Kidney epithelial cell (primary cell): ENCODE results near the gene ABL1. TPM values are rescaled to one million over a fixed set of nuclear protein-coding genes. Genes with fewer than 3 reads are reported as not detected.

ENCODE experiments used
- DNase-seq: peaks from one replicate; pipeline ENCODE4 v3.0.0-alpha.2; 2010; ENCODE audit warnings: low read depth
- H3K27me3 ChIP-seq: 2 replicates; pipeline ENCODE4 v1.6.0; 2011; ENCODE audit warnings: low read length; ENCODE audit not compliant: control insufficient read depth, insufficient read depth
- H3K36me3 ChIP-seq: 2 replicates; pipeline ENCODE4 v1.5.1; 2011; ENCODE audit warnings: low read length; ENCODE audit not compliant: control insufficient read depth, insufficient read depth
- H3K4me3 ChIP-seq: 2 replicates; pipeline ENCODE4 v1.5.1; 2011; ENCODE audit warnings: low read depth, mild to moderate bottlenecking, control low read depth, low read length
- CTCF ChIP-seq: IDR thresholded peaks from 2 replicates; pipeline ENCODE4 v1.5.1; 2011; ENCODE audit warnings: mild to moderate bottlenecking, moderate library complexity, low read length, control low read depth, inconsistent platforms; ENCODE audit not compliant: insufficient read depth, poor library complexity, severe bottlenecking
- total RNA-seq: library from RNA; depleted of rRNA; stranded (reverse); fragments of >200 nt; gene quantifications from 2 replicates; pipeline ENCODE4 v1.2.3, GENCODE V29; 2015

Gene ABL1
- total RNA-seq, 1 donor from 2014 or later = 83.7 TPM

GRCh38 chr9:130922893-130923610 lies 88.0 kb downstream of the ABL1 start:
- no peak for DNase-seq
- Histone ChIP-seq H3K27me3 (peaks cover 26% of the 10 kb centered on the region), H3K36me3 (no peaks in the 10 kb centered on the region), H3K4me3 (no peak overlapping the region)
- no peak for TF ChIP-seq CTCF

- peaks cover 24% of the 10 kb centered on the region for H3K27me3 ChIP-seq
- no peak for TF ChIP-seq CTCF
Measured at GRCh38 chr9:130923611-130924447, 88.8 kb downstream of the ABL1 start.

DNA sequence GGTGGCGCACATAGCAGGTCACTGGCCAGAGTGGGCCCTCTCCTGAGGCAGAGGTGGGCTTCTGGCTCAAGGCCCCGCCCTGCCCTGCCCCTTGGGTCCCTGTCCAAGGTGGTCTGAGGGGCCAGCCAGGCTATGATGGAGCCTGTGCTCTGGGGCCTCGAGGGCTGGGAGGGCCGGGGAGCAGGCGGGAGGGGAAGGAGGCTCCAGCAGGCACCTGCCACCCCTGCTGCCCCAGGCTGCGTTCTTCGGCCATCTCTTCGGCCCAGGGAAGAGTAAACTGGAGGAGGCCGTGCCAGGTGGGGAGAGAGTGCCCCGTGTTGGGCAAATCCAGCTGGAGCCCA lies 89.4 kb downstream of the ABL1 start:
- H3K27me3 ChIP-seq = peaks cover 18% of the 10 kb centered on the region
- DNase-seq = no peak
- no peak for TF ChIP-seq CTCF
- no peaks in the 10 kb centered on the region for H3K36me3 ChIP-seq
- no peak overlapping the region for H3K4me3 ChIP-seq

More at GRCh38 chr9:130923611-130924447, 88.8 kb downstream of the ABL1 start:
- DNase-seq = no peak
- Histone ChIP-seq H3K4me3 (no peak overlapping the region), H3K36me3 (no peaks in the 10 kb centered on the region)

DNA sequence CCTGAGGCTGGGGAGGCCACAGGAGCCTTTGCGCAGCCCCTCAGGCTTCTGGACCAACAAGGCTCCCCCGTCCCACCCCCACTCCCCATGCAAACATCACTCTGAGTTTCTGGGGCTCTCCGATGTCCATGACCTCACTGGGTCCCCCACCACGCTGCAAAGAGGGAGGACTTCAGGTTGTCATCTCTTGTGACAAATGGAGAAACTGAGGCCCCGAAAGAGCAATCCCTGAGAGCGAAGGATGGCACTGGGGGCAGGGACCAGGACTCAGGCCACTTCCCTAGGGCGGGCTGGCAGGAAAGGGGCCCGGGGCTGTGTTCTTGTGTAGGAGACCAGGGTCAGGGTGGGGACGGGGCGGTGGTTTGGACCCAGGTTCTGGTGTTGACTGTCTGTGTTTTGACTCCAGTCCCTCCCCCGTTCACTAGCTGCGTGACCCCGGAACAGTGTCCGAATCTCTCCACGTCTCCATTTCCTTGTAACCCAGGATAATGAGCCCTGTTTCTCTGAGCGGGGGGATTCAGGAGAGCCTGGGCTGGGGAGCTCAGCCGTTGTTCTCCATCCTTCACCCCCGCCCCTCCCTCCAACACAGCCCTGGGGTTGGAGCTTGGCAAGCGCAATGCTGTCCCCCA lies 90.1 kb downstream of the ABL1 start:
- DNase-seq = no peak
- Histone ChIP-seq H3K36me3 (no peaks in the 10 kb centered on the region), H3K27me3 (peaks cover 17% of the 10 kb centered on the region), H3K4me3 (no peak overlapping the region)
- no peak for TF ChIP-seq CTCF

DNA sequence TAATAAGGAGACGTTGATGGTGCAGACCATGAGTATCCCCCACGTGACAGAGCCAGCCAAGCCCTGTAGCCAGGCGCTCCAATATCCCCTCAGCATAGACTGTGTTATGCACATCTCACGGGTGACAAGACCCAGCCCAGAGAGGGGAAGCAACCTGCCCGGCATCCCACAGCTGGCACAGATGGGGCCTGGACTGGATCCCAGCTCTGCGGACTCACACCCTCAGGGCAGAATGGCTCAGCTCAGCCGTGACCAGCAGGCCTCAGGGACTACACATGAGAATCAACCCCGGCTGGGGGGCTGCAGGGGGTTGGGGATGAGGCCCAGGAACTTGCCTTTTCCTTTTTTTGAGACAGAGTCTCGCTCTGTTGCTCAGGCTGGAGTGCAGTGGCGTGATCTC lies 92.3 kb downstream of the ABL1 start:
- Histone ChIP-seq H3K36me3 (no peaks in the 10 kb centered on the region), H3K4me3 (no peak overlapping the region), H3K27me3 (peaks cover 10% of the 10 kb centered on the region)
- no peak for DNase-seq
- no peak for TF ChIP-seq CTCF
